A549 (cell line): Measurements from ENCODE around the gene ELOB. TPM values are rescaled to one million over a fixed set of nuclear protein-coding genes. Genes with fewer than 3 reads are reported as not detected.
A peak's percentile ranks its signal among the peaks of the same experiment; 100 is the strongest.

ENCODE experiments used
- ATAC-seq, 2 experiments: fragments of 200-7000 bp in 1 of 2; fragments of >200 bp in 1 of 2; cut with Nextera tagmentation in 1 of 2; cut with Tn5 transposase in 1 of 2; 3 replicates each; pipeline versions ENCODE4 v1.8.0 to v1.9.1; 2018 to 2020; ENCODE audit warnings: mild to moderate bottlenecking in 1 of 2, moderate library complexity in 1 of 2
- CTCF ChIA-PET: fragments of 300-600 bp; sonication (Branson Sonifier 250); formaldehyde crosslinking; extraction: SDS; loops from one replicate; lab custom pipeline; 2021; ENCODE audit warnings: antibody characterized with exemption, inconsistent platforms; lab: Yijun Ruan, JAX
- POLR2A ChIA-PET: fragments of 350-600 bp; formaldehyde crosslinking; extraction: SDS; loops from one replicate; lab custom pipeline; 2021; ENCODE audit warnings: antibody characterized with exemption, inconsistent platforms; lab: Yijun Ruan, JAX
- DNase-seq, 2 experiments: peaks; one replicate each; pipeline versions ENCODE4 v3.0.0 to v3.0.0-alpha.2; 2011 to 2016; ENCODE audit warnings: low read depth in 1 of 2, low spot score in 1 of 2
- FAIRE-seq: peaks from 2 replicates; lab custom pipeline; 2011; peaks lifted over from hg19 to GRCh38; lab: Jason Lieb, UNC
- H3K27ac ChIP-seq, 2 experiments: fragments of >200 bp; sonication (Bioruptor Twin); formaldehyde crosslinking; 3 replicates each; pipeline ENCODE4 v1.5.1; 2016 to 2017
- H3K4me1 ChIP-seq: fragments of >200 bp; sonication (Bioruptor Twin); formaldehyde crosslinking; 3 replicates; pipeline ENCODE4 v1.6.1; 2016
- H3K4me2 ChIP-seq: fragments of >200 bp; sonication (Bioruptor Twin); formaldehyde crosslinking; 3 replicates; pipeline ENCODE4 v1.6.1; 2016
- H3K4me3 ChIP-seq: fragments of >200 bp; sonication (Bioruptor Twin); formaldehyde crosslinking; 3 replicates; pipeline ENCODE4 v1.5.1; 2016
- H3K9me3 ChIP-seq: fragments of >200 bp; sonication (Bioruptor Twin); formaldehyde crosslinking; 3 replicates; pipeline ENCODE4 v1.6.1; 2016
- ATOH8 ChIP-seq: fragments of 250-450 bp; sonication (Bioruptor Pico); IDR thresholded peaks from 2 replicates; pipeline ENCODE4 v1.5.0; 2020; ENCODE audit warnings: low read depth, mild to moderate bottlenecking, moderate library complexity
- CHD2 ChIP-seq: fragments of 150-350 bp; IDR thresholded peaks from 2 replicates; pipeline ENCODE4 v1.6.1; 2014; ENCODE audit warnings: low read length; ENCODE audit not compliant: partially characterized antibody
- CTCF ChIP-seq: fragments of >200 bp; sonication (Bioruptor Twin); formaldehyde crosslinking; IDR thresholded peaks from 3 replicates; pipeline ENCODE4 v1.5.1; 2016
- EHF ChIP-seq: fragments of 250-450 bp; sonication (Bioruptor Pico); IDR thresholded peaks from 2 replicates; pipeline ENCODE4 v1.5.0; 2020; ENCODE audit warnings: mild to moderate bottlenecking
- EHMT2 ChIP-seq: fragments of 200-600 bp; sonication (generic); IDR thresholded peaks from 2 replicates; pipeline ENCODE4 v1.6.1; 2016; ENCODE audit warnings: antibody characterized with exemption, low read depth, mild to moderate bottlenecking, moderate library complexity
- ELK1 ChIP-seq: fragments of 150-350 bp; IDR thresholded peaks from 2 replicates; pipeline ENCODE4 v1.6.1; 2014; ENCODE audit warnings: low read depth, mild to moderate bottlenecking, low read length
- FOXS1 ChIP-seq: fragments of 250-450 bp; sonication (Bioruptor Pico); IDR thresholded peaks from 2 replicates; pipeline ENCODE4 v1.5.0; 2020; ENCODE audit warnings: mild to moderate bottlenecking, moderate library complexity
- GATA3 ChIP-seq: IDR thresholded peaks from 2 replicates; pipeline ENCODE4 v1.6.1; 2012; ENCODE audit warnings: borderline replicate concordance
- HDAC2 ChIP-seq: fragments of 200-600 bp; sonication (generic); IDR thresholded peaks from 2 replicates; pipeline ENCODE4 v1.6.1; 2016
- HOXB13 ChIP-seq: fragments of 250-450 bp; sonication (Bioruptor Pico); IDR thresholded peaks from 2 replicates; pipeline ENCODE4 v1.5.0; 2020; ENCODE audit warnings: low read depth, mild to moderate bottlenecking, moderate library complexity
- MAX ChIP-seq: IDR thresholded peaks from 2 replicates; pipeline ENCODE4 v1.6.1; 2012
- MYC ChIP-seq: IDR thresholded peaks from 2 replicates; pipeline ENCODE4 v1.6.1; 2012; ENCODE audit warnings: mild to moderate bottlenecking, inconsistent platforms, low read length, improper control_type of control experiment, borderline replicate concordance
- NFE2L2 ChIP-seq: fragments of 150-350 bp; conservative IDR thresholded peaks from 2 replicates; pipeline ENCODE4 v1.6.1; 2014; ENCODE audit warnings: low read length
- NR3C1 ChIP-seq: fragments of >200 bp; sonication (Bioruptor Twin); formaldehyde crosslinking; IDR thresholded peaks from 3 replicates; pipeline ENCODE4 v1.6.1; 2017
- RAD21 ChIP-seq, 2 experiments: fragments of >200 bp in 1 of 2; sonication (Bioruptor Twin) in 1 of 2; formaldehyde crosslinking in 1 of 2; IDR thresholded peaks in 1 of 2; conservative IDR thresholded peaks in 1 of 2; 2 replicates in 1 of 2; 3 replicates in 1 of 2; pipeline ENCODE4 v1.6.1; 2012 to 2018; ENCODE audit warnings: inconsistent platforms in 1 of 2
- RARB ChIP-seq: fragments of 250-450 bp; sonication (Bioruptor Pico); IDR thresholded peaks from 2 replicates; pipeline ENCODE4 v1.8.0; 2021; ENCODE audit warnings: mild to moderate bottlenecking, moderate library complexity
- REST ChIP-seq: fragments of 200-600 bp; sonication (generic); IDR thresholded peaks from 2 replicates; pipeline ENCODE4 v1.6.1; 2016; ENCODE audit warnings: antibody characterized with exemption, mild to moderate bottlenecking, moderate library complexity
- RFX5 ChIP-seq: fragments of 450-650 bp; IDR thresholded peaks from 2 replicates; pipeline ENCODE4 v1.7.1; 2014; ENCODE audit warnings: antibody characterized with exemption, mild to moderate bottlenecking, moderate library complexity
- RNF2 ChIP-seq: fragments of 200-600 bp; sonication (generic); IDR thresholded peaks from 2 replicates; pipeline ENCODE4 v1.6.1; 2016; ENCODE audit warnings: low read depth, mild to moderate bottlenecking, antibody characterized with exemption, moderate library complexity, borderline replicate concordance
- ZC3H11A ChIP-seq: fragments of 450-650 bp; IDR thresholded peaks from 2 replicates; pipeline ENCODE4 v1.6.1; 2014; ENCODE audit warnings: antibody characterized with exemption, mild to moderate bottlenecking
- ZSCAN20 ChIP-seq: fragments of 250-450 bp; sonication (Bioruptor Pico); IDR thresholded peaks from 2 replicates; pipeline ENCODE4 v1.8.0; 2022; ENCODE audit warnings: mild to moderate bottlenecking, moderate library complexity
- WGBS: methylation state at CpG from one replicate; pipeline ENCODE4 v1.1.6; 2017; ENCODE audit errors: missing lambda C conversion rate; 5-methylcytosine and 5-hydroxymethylcytosine counted together
- polyA plus RNA-seq, 4 experiments: library from polyadenylated mRNA; depleted of rRNA in 3 of 4; stranded (reverse); fragments of >200 nt; fragmentation: RNase III in 1 of 4; extraction: RNeasy Plus Mini Kit Qiagen cat#74134 plus additional on column Dnase treatment in 1 of 4; gene quantifications; 2 replicates in 3 of 4; 3 replicates in 1 of 4; pipeline ENCODE4 v1.2.3, GENCODE V29; 2011 to 2017

The ELOB gene
- polyA plus RNA-seq, 2 of the 4 experiments (the other 2 are of a cell fraction) = 136 to 494 TPM

GRCh38 chr16:2741168-2741567, 35.9 kb downstream of the ELOB start:
- no peaks in the 10 kb centered on the region for H3K4me1 ChIP-seq
- H3K4me2 ChIP-seq = no peak overlapping the region
- no peaks in the 10 kb centered on the region for H3K9me3 ChIP-seq
- no peak overlapping the region for H3K4me3 ChIP-seq
- no peak for ATAC-seq
- FAIRE-seq = no peak
- POLR2A ChIA-PET = interaction anchor here (0.9 kb wide), 1 partner anchor 11 kb away, joined by 5 read pairs; the partner anchor contains the start of gene SRRM2
- no peak overlapping the region for H3K27ac ChIP-seq
- no peak for DNase-seq
- CTCF ChIA-PET = interaction anchor here (0.9 to 2.0 kb wide), 5 partner anchors 11 to 185 kb away, joined by 3 to 5 read pairs (median 5); partner anchors contain the start of gene SRRM2
- WGBS = 76% methylated on average over 4 of the region's 4 CpGs
- TF ChIP-seq REST = no peak
- no peak for TF ChIP-seq HDAC2
- no peak for TF ChIP-seq RARB (CRISPR knock-in tag)
- TF ChIP-seq ZSCAN20 (CRISPR knock-in tag) = no peak
- no peak for TF ChIP-seq NR3C1
- no peak for TF ChIP-seq RFX5
- no peak for TF ChIP-seq MYC
- no peak for TF ChIP-seq HOXB13 (CRISPR knock-in tag)
- no peak for TF ChIP-seq FOXS1 (CRISPR knock-in tag)
- no peak for TF ChIP-seq MAX
- TF ChIP-seq EHF (CRISPR knock-in tag) = no peak
- TF ChIP-seq RNF2 = no peak
- no peak for TF ChIP-seq EHMT2
- TF ChIP-seq ATOH8 = no peak
- TF ChIP-seq ELK1 = no peak
- no peak for TF ChIP-seq CHD2
- no peak for TF ChIP-seq NFE2L2
- TF ChIP-seq RAD21 (conservative IDR thresholded peaks at IDR 0.05 in 1 of 2, IDR thresholded peaks at IDR 0.05 in 1 of 2) = no peak
- no peak for TF ChIP-seq GATA3

- WGBS = 82% methylated on average over 6 of the region's 6 CpGs
- ChIA-PET POLR2A (no interaction called here), CTCF (interaction anchor here (0.6 to 3.3 kb wide), 6 partner anchors 9 to 186 kb away, joined by 3 to 12 read pairs (median 5); partner anchors contain the start of gene SRRM2)
- H3K4me3 ChIP-seq = no peak overlapping the region
- no peaks in the 10 kb centered on the region for H3K9me3 ChIP-seq
- H3K4me1 ChIP-seq = no peaks in the 10 kb centered on the region
- no peak for ATAC-seq
- TF ChIP-seq CTCF (no peak), EHF (CRISPR knock-in tag) (no peak), HOXB13 (CRISPR knock-in tag) (no peak), ZC3H11A (no peak)
- H3K4me2 ChIP-seq = no peak overlapping the region
- DNase-seq = no peak
- peak overlapping the region in 1 of 2 experiments; percentile 54; a peak in 2 of 6 replicates for H3K27ac ChIP-seq
- FAIRE-seq = no peak
Measured at GRCh38 chr16:2740476-2740875, 36.6 kb downstream of the ELOB start.
